Measurements from ENCODE around the gene CLCN4.

Gene CLCN4

DNA sequence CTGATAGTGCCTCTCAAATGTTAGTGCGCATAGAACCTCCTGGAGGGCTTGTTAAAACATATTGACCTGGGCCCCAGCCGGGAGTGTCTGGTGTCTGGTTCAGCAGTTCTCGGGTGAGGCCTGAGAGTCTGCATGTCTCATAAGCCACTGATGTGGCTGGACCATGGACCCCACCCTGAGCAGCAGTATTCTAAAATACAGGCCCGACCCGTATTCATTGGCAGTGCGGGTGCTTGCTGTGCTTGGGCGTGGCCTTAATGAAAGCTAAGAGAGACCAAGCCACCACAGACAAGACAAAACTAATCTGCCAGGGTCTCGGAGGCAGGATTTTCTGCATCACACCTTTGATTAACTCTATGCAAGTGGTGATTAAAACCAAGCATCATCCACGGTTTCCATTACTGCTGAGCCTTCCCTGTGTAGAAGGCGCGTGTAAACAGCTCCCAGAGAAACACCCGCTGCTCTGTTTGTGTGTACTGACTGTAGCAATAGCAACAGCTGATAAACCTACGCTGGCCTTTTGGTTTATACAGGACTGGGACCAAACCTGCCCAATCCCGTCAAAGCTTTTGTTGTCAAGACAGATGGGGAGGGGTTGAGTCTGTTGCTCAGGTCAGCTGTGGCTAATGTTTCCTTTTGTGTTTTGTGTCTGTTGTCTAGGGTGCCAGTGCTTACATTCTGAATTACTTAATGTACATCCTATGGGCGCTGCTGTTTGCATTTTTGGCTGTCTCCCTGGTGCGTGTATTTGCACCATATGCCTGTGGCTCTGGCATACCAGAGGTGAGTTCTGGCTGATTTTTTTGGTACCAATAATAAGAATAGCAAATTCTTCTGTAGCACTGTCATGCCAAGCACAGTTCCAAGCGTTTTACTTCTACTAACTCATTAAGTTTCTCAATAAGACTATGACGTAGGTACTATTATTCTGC lies 40.8 kb downstream of the CLCN4 start:
- no peak overlapping the region for H3K4me3 ChIP-seq (ENCODE audit: low read depth, low read length)
- TF ChIP-seq, protein P1, sequence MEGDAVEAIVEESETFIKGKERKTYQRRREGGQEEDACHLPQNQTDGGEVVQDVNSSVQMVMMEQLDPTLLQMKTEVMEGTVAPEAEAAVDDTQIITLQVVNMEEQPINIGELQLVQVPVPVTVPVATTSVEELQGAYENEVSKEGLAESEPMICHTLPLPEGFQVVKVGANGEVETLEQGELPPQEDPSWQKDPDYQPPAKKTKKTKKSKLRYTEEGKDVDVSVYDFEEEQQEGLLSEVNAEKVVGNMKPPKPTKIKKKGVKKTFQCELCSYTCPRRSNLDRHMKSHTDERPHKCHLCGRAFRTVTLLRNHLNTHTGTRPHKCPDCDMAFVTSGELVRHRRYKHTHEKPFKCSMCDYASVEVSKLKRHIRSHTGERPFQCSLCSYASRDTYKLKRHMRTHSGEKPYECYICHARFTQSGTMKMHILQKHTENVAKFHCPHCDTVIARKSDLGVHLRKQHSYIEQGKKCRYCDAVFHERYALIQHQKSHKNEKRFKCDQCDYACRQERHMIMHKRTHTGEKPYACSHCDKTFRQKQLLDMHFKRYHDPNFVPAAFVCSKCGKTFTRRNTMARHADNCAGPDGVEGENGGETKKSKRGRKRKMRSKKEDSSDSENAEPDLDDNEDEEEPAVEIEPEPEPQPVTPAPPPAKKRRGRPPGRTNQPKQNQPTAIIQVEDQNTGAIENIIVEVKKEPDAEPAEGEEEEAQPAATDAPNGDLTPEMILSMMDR (conservative IDR thresholded peaks at IDR 0.05; ENCODE audit: low read depth, low read length): no peak
- peak; percentile 74 for DNase-seq (ENCODE audit: low read depth)

DNA sequence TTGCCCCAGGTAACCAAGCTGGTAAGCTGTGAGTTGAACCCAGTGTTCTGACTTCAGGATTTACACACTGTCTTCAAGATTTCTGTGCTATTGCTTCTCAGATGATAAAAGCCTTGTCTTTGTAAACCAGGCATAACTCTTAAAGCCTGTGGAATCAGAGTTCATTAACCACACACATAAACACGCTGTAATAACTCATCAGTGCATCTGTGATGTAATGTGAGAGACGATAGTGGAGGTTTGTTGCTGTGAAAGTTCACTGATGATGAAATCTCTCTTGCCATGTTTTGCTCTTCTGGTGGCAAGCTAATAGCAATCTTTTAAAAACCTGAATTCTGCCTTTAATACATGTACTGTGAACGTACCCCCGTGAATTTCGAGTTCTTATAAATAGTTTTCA lies 41.5 kb downstream of the CLCN4 start:
- H3K4me3 ChIP-seq (ENCODE audit: low read depth, low read length): no peak overlapping the region
- DNase-seq (ENCODE audit: low read depth): peak; percentile 79
- TF ChIP-seq, protein P1 (conservative IDR thresholded peaks at IDR 0.05; ENCODE audit: low read depth, low read length): no peak

DNA sequence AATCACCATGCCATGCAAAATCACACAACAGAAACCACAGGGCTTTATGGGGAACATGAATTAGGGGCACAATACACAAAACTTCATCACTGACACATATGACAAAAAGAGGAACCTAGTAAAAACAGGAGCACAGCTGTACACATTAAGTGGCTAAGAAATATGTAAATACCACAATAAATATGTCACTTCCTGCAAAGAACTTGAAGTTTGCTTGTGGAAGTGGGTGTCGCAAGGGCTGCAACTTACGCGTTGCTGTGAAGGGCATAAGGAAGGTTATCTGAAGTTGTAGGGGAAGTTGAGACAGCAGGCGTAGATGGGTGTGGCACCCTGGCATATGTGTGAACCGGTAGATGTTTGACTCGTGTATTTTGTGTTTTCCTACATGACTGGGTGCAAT lies 42.4 kb downstream of the CLCN4 start:
- H3K4me3 ChIP-seq (ENCODE audit: low read depth, low read length): no peak overlapping the region
- peak; percentile 77 for DNase-seq (ENCODE audit: low read depth)
- TF ChIP-seq, protein P1 (conservative IDR thresholded peaks at IDR 0.05; ENCODE audit: low read depth, low read length): no peak

DNA sequence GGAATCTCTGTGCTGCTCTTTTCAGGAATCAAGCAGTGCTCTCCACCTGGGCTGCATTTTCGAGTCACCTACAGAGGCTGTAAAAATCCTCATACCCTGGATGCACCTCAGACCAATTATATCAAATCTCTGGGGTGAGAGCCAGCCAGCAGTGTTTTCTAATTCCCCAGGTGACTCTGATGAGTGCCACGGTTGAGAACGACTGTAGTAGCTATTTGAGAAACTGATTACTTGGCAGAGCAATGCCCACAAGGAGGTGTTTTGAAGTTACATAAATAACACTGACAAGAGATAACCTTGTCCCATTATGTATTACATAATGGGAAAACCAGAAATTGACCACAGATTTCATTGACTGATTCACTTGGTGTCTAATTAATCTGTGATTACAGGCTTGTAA lies 46.8 kb downstream of the CLCN4 start:
- H3K4me3 ChIP-seq (ENCODE audit: low read depth, low read length): no peak overlapping the region
- TF ChIP-seq, protein P1 (conservative IDR thresholded peaks at IDR 0.05; ENCODE audit: low read depth, low read length): no peak
- DNase-seq (ENCODE audit: low read depth): no peak

DNA sequence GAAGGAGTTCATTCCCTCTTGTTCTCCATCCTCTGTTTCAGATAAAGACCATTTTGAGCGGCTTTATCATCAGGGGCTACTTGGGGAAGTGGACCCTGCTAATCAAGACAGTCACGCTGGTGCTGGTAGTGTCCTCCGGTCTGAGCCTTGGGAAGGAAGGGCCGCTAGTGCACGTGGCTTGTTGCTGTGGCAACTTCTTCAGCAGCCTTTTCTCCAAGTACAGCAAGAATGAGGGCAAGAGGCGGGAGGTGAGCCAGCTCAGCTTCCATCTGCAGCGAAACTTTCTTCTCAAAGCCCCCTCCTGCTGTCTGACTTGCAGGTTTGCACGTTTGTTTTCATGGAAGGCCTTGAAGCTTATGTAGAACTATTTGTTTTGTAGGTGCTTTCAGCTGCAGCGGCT lies 49.5 kb downstream of the CLCN4 start:
- TF ChIP-seq, protein P1 (conservative IDR thresholded peaks at IDR 0.05; ENCODE audit: low read depth, low read length): no peak
- H3K4me3 ChIP-seq (ENCODE audit: low read depth, low read length): no peak overlapping the region
- DNase-seq (ENCODE audit: low read depth): no peak

DNA sequence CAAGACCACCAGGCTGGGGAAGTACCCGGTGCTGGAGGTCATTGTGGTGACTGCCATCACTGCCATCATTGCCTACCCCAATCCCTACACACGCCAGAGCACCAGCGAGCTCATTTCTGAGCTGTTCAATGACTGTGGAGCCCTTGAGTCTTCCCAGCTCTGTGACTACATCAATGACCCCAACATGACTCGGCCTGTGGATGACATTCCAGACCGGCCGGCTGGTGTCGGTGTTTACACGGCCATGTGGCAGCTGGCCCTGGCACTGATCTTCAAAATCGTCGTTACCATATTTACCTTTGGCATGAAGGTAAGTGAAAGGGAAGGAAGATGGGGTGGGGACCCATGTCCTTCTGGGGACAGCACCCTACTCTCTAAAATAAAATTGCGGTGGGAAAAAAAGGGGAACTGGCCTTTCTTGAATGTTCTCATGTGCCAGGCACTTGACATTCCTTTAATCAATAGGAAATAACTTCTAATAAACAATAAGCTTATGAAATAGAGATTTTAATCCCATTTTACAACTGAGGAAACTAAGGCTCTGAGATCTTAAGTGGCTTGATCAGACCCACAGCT lies 51.6 kb downstream of the CLCN4 start:
- TF ChIP-seq, protein P1 (conservative IDR thresholded peaks at IDR 0.05; ENCODE audit: low read depth, low read length): no peak
- H3K4me3 ChIP-seq (ENCODE audit: low read depth, low read length): no peak overlapping the region
- no peak for DNase-seq (ENCODE audit: low read depth)
